ENCODE results near the gene TUFM.

Gene TUFM

DNA sequence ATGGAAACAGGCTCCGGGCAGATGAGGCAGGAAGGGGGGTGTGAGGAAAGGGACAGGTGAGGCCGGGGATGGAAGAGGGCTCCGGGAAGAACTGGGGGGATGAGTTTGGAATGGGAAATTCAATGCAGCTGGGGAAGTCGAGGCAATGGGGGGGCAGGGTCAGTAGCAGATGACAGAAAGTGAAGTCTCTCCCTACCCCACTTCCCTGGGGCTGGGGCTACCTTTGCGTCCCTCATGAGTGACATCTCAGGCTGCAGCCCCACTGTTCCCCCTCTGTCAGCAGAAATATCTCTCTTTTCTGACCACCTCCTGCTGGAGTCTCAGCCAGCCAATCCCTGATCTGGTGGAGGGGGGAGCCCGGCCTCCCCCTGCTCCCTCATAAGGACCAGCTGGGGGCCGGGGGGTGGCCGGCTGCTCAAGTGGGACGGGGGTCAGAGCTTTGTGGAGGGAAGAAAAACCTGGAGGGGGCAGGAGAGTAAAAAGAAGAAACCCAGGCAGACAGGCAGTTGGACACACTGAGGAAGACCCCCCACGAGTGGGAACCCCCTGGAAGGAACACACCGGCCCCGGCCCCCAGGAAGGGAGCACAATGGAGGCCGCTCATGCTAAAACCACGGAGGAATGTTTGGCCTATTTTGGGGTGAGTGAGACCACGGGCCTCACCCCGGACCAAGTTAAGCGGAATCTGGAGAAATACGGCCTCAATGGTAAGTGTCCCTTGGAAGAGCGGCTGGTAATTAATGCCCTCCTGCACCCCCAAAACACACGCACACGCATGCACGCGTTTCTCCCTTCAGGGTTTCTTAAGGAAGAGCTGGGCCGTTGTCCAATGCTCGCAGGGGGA lies 32.2 kb upstream of the TUFM start, which contains the start of gene ATP2A1:
TSS of gene ATP2A1 (plus strand) at position 406 of the 844 bp plus-strand sequence. CDS start at position 590, 184 bp downstream.
- H3K4me3 ChIP-seq (ENCODE audit: low read depth, low read length): peak within 1 kb of the TSS; percentile 79
- TF ChIP-seq, protein P1, sequence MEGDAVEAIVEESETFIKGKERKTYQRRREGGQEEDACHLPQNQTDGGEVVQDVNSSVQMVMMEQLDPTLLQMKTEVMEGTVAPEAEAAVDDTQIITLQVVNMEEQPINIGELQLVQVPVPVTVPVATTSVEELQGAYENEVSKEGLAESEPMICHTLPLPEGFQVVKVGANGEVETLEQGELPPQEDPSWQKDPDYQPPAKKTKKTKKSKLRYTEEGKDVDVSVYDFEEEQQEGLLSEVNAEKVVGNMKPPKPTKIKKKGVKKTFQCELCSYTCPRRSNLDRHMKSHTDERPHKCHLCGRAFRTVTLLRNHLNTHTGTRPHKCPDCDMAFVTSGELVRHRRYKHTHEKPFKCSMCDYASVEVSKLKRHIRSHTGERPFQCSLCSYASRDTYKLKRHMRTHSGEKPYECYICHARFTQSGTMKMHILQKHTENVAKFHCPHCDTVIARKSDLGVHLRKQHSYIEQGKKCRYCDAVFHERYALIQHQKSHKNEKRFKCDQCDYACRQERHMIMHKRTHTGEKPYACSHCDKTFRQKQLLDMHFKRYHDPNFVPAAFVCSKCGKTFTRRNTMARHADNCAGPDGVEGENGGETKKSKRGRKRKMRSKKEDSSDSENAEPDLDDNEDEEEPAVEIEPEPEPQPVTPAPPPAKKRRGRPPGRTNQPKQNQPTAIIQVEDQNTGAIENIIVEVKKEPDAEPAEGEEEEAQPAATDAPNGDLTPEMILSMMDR (IDR thresholded peaks at IDR 0.05; ENCODE audit: low read depth, low read length): no peak

DNA sequence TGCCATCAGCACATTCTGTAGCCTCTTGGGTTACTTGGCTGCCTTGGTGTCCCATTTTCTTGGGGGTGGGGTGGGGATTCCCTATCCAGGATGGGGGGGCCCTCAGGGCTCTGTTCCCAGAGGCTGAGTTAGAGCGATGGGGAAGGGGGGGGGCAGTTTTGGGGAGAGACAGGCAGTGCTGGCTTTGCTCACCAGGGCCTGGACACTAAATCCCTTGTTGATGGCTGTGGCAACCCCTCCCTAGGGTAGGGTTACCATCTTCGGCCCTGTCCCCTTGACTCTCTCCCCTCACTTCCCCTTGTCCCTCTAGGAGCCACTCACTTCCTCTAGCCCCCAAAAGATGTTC lies 31.5 kb upstream of the TUFM start:
- H3K4me3 ChIP-seq (ENCODE audit: low read depth, low read length): no peak overlapping the region
- TF ChIP-seq, protein P1 (IDR thresholded peaks at IDR 0.05; ENCODE audit: low read depth, low read length): no peak

DNA sequence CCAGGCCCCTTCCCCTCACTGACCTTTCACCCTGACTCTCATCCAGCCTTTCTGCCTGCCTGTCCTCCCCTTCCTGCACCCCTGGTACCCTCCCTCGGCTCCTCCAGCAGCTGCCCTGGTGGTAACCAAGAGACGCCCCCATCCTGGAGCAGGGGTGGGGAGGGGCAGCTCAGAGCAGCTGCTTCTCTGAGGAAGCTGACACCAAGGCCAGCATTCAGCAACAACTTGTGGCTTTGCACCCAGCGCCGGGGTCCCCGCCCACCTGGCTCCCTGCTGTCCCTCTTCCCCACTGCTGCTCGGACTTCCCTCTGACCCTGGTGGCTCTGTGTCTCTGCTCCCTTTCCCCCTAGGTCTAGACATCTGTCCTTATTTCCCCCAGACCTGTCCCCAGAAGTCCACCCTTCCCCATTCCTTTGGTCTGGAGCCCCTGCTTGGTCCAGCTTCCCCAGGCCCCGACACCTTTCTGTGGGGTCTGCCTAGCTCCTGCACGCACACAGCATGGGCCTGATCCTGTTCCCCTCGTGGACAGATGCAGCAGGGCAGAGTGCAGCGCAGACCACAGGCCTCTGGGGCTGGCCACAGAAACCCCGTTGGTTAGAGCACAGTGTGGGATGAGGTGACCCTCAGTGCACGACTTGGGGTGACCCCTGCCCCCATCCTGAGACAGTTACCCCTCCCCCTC lies 31.0 kb upstream of the TUFM start:
- TF ChIP-seq, protein P1 (IDR thresholded peaks at IDR 0.05; ENCODE audit: low read depth, low read length): no peak
- no peak overlapping the region for H3K4me3 ChIP-seq (ENCODE audit: low read depth, low read length)

DNA sequence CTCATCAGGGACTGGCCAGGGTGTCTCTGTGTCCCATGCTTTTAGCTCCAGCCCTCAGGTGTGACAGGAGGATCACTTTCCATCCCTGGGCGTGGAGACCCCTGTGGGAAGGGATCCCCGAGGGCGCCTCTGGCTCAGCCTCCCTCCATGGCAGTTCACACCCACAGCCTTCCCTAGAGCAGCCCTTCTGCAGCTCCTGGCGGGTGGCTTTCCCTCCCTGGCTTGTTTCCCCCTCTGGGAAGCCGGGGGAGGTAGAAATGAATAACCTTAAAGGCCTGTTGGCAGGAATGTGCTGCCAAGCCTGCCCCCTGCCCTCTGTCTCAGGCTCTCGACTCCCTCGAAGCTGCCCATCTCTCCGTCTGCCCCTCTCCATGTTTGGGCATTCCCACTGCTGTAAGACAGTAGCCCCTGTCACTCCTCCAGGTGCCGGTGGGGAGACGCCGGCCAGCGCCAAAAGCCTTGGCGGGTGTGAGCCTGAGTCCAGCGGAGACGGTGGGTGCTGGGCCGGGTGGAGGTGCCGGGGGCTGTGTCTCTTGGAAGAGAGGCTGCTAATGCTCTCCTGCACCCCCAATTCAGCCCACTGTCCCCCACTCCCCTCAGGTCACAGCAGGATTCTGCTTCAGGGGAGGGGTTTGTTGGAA lies 30.0 kb upstream of the TUFM start:
- TF ChIP-seq, protein P1 (IDR thresholded peaks at IDR 0.05; ENCODE audit: low read depth, low read length): no peak
- no peak overlapping the region for H3K4me3 ChIP-seq (ENCODE audit: low read depth, low read length)

DNA sequence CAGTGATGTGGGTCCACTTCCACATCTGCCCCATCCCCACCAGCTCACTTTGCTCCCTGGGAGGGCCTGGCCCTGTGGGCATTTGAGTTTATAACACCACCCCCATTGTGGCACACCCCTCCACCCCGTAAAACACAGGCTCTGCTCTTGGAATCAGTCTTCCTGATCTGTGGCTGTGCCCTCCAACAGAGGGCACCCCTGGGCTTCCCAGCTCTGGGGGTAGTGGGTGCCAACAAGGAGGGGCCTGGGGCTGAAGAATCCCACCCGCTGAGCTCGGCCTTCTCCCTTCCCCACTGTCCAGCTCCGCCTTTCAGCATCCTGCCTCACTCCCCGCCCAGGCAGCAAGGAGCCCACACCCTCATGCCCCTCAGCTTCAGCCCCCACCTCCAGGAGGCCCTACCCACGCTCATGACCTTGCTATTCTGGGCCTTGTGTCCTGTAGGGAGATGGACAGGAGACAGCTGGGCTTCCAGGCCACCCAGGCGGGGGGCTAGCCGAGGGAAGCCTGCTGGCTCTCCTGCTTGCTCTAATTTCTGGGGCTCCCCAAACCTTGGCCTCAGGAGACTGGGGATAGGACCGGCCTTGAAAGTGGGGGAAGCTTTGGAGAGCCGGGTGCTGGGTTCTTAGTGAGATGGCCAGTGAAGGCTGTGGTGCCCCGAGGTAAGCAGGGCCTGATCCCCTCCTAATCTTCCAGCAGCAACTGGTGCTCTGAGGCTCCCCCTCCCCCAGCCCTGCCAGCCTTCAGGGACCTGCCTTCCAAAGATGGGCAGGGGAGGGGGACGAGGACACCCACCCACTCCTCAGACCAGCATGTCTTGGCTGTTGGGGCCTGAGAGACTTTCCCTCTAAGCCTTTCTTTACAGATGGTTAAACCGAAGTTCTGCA lies 29.2 kb upstream of the TUFM start:
- TF ChIP-seq, protein P1 (IDR thresholded peaks at IDR 0.05; ENCODE audit: low read depth, low read length): no peak
- no peak overlapping the region for H3K4me3 ChIP-seq (ENCODE audit: low read depth, low read length)

DNA sequence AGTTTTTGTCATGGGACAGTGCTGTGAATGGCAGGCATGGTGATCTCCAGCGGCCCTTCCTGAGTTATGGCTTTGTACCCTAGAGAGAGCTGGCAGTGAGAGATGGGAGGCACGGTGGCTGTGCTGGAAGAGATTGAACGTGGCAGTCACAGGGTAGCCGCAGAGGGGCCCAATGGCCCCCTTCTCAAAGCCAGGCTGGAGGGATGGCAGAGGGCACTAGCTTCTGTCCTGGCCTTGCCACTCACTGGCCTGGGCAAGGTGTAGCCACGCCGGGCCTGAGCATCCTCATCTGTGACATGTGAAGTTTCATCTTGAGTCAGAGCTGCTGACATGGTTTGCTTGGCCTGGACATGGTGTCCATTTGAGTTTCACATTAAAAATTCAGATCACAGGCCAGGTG lies 28.3 kb upstream of the TUFM start:
- TF ChIP-seq, protein P1 (IDR thresholded peaks at IDR 0.05; ENCODE audit: low read depth, low read length): no peak
- H3K4me3 ChIP-seq (ENCODE audit: low read depth, low read length): no peak overlapping the region
